Activated naive CD4-positive, alpha-beta T cell treated with anti-CD3 and anti-CD28 coated beads, Interleukin-2, amount 50 U/mL, for 72 hours (primary cell): ENCODE results near the gene NTM. TPM values are rescaled to one million over a fixed set of nuclear protein-coding genes. Genes with fewer than 3 reads are reported as not detected.

ENCODE experiments used
- ATAC-seq, 2 donors: fragments of 150-1000 bp; cut with Tn5 transposase; 2 replicates each; pipeline ENCODE4 v1.10.0; 2021; ENCODE audit warnings: mild to moderate bottlenecking in 2 of 2, moderate library complexity in 2 of 2
- DNase-seq, 2 donors: peaks; one replicate each; pipeline ENCODE4 v3.0.0; 2021 to 2022; ENCODE audit warnings: low spot score in 2 of 2
- H3K27ac Mint-ChIP-seq, 2 donors: one replicate each; pipeline ENCODE4 v1.8.0; 2022; ENCODE audit warnings: mild to moderate bottlenecking in 2 of 2, mixed read lengths in 2 of 2
- H3K36me3 Mint-ChIP-seq, 2 donors: one replicate each; pipeline ENCODE4 v1.8.0; 2022; ENCODE audit warnings: mixed read lengths in 2 of 2
- H3K9me3 Mint-ChIP-seq, 2 donors: one replicate each; pipeline ENCODE4 v1.8.0; 2022; ENCODE audit warnings: mixed read lengths in 2 of 2
- total RNA-seq, 2 donors: library from RNA; stranded (reverse); gene quantifications; one replicate each; pipeline ENCODE4 v1.2.3, GENCODE V29; 2022

The NTM gene
- total RNA-seq, 2 donors from 2014 or later, result not detected

DNA sequence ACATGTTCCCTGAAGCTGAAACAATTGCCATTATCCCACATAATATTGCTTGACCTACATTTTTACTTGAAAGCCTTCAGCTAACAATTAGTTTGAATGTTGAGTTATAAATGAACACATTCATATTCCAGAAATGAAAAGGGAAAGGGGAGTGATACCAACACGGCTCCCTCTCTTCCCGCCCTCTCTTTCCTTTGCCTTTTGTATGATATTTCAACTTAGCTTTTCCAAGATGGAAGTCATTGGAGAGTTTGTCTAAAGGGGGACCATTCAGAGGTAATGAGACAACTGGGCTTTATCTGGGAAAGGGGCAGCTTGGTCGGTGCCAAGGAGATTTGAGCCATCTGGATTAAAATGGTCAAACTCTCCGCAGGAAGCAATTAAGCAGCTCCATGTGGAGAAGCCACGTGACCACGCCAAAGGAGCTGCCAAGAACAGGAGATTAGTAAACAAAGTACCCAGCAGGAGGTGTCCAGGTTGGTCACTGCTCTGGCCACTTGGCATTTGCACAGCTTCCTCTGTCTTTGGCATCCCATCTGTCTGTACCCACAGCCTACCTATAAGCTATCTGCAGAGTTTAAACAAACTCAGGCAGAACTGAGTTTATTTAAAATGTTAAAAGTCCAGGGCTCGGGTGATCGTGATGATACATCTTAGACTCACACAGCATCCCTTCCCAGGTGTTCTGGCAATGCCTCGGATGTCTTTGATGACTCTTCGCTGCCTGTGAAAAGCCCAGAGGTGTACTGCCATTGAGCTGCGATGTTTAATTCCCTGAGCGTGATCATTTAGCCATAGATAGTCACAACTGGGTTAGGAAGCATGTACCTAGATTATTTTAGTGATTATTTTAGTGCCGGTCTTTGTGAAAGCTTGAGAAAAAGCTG, 735.9 kb downstream of the NTM start:
- peaks cover 0 to 6% of the 10 kb centered on the region in 2 donors for H3K36me3 Mint-ChIP-seq
- ATAC-seq (no peak), DNase-seq (no peak)
- no peak overlapping the region for H3K27ac Mint-ChIP-seq
- H3K9me3 Mint-ChIP-seq, result peaks cover 17 to 26% of the 10 kb centered on the region in 2 donors

DNA sequence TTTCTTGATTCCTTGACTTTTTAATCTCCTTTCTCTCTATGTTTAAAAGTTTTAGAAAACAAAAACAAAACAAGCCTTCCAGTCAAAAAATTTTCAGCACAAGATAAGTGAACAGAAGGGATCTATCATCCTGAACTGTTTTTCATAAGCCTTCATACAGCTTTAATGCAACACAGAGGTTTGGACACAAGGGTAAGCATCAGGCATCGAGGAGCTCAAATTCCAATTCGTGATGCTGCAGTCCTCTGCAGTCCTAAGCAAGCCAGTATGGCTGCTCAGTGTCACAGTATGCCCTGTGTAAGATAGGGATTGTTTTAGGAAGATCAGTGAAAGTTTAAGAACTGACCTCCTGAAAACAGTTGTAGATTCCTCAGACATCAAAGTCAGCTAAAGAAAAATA, 740.9 kb downstream of the NTM start:
- peaks cover 0 to 6% of the 10 kb centered on the region in 2 donors for H3K36me3 Mint-ChIP-seq
- no peak overlapping the region for H3K27ac Mint-ChIP-seq
- peaks cover 7 to 13% of the 10 kb centered on the region in 2 donors for H3K9me3 Mint-ChIP-seq
- no peak for ATAC-seq
- no peak for DNase-seq

DNA sequence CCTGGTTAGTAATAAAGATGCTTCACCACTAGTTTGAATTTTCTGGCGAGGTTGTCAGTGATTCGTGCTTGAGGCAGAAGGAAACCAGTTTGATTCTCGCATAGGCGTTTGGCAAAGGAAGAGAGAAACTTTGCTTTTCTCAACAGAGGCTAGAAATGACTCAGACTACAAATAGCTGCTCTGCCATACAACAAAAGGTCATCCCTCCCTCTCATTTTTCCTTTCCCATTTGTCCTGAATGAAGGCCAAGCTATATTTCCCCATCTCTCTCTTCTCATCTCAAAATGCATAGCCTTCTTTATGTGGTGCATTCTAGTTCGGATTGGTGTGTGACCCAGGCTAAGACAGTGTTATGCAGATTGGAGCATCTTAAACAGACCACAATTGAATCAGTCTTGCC, 741.4 kb downstream of the NTM start:
- ATAC-seq (peak in 1 of 2 donors; percentile 28), DNase-seq (no peak)
- Mint-ChIP-seq H3K36me3 (peaks cover 0 to 6% of the 10 kb centered on the region in 2 donors), H3K27ac (no peak overlapping the region), H3K9me3 (peaks cover 7 to 13% of the 10 kb centered on the region in 2 donors)

DNA sequence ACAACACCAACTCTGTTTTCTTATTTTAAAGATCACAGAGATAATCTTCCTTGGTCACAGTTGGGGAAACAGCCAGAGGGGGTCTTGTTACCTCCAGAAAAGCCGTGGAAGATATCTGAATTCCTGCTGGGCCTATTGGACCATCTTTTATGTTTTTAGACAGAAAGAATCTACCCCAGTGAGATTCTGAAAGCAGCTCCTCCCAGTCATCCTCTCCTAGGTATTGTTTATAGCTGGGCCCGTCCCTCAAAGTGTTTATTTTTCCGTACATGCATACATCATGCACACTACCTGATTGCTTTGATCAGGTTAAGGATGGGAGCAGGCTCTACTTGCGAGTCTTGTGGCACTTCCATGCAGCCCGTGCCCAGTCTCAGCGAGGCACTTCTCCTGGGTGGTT, 742.4 kb downstream of the NTM start:
- Mint-ChIP-seq H3K9me3 (peaks cover 7 to 11% of the 10 kb centered on the region in 2 donors), H3K27ac (no peak overlapping the region), H3K36me3 (peaks cover 0 to 6% of the 10 kb centered on the region in 2 donors)
- DNase-seq (no peak), ATAC-seq (no peak)

DNA sequence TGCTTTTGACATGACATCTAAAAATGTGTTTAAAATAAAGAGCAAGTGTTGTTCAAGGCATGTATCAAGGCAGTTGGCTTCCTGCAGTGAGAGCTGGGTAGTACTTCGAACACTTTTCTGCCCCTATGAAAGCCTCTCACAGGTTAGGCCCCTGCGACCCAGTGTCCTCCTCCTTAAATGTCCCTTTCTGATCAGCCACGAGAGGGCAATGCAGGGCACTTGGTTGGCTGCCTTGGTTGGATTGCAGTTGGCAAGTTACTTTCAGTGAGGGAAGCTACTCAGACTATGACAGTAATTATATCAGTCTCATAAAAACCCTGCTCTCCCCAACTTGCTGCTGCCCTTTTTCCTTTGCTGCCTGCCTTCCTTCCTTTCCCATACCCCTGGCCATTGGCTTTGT, 743.8 kb downstream of the NTM start:
- Mint-ChIP-seq H3K36me3 (peaks cover 0 to 6% of the 10 kb centered on the region in 2 donors), H3K27ac (no peak overlapping the region), H3K9me3 (peaks cover 7% of the 10 kb centered on the region in 2 donors)
- ATAC-seq (no peak), DNase-seq (no peak)

DNA sequence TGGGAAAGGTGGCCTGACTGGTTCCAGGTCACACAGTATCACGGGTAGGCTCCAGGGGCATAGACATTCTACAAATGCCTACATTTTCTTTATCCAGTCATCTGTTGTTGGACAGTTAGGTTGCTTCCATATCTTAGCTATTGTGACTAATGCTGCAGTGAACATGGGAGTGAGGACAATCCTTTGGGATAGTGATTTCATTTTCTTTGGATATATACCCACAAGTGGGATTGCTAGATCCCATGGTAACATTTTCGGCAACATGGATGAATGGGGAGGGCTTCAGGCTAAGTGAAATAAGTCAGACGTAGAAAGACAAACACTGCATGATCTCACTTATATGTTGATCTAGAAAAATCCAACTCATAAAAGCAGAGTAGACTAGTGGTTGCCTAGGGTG, 744.3 kb downstream of the NTM start:
- ATAC-seq, result no peak
- no peak overlapping the region for H3K27ac Mint-ChIP-seq
- peaks cover 0 to 6% of the 10 kb centered on the region in 2 donors for H3K36me3 Mint-ChIP-seq
- peaks cover 4 to 5% of the 10 kb centered on the region in 2 donors for H3K9me3 Mint-ChIP-seq
- no peak for DNase-seq

DNA sequence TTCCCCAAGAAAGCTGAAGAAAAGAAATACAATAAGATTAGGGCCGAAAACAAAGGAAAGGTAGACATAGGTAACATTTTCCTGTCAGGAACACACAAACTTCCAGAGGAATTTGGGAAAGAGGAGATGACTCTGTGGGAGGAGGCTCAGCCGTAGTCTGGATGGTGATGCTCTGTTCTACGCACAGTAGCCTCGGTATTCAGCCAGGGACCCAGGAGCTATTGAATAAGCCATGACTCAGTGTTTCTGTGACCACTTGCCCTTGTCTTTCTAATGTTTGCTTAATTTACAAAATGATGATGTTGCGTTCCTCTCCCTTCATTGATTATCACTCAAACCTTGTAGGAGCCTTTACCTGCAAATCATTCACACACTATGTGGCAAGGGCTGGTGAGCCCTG, 745.0 kb downstream of the NTM start:
- DNase-seq (no peak), ATAC-seq (no peak)
- Mint-ChIP-seq H3K36me3 (no peaks in the 10 kb centered on the region), H3K9me3 (no peaks in the 10 kb centered on the region), H3K27ac (no peak overlapping the region)

DNA sequence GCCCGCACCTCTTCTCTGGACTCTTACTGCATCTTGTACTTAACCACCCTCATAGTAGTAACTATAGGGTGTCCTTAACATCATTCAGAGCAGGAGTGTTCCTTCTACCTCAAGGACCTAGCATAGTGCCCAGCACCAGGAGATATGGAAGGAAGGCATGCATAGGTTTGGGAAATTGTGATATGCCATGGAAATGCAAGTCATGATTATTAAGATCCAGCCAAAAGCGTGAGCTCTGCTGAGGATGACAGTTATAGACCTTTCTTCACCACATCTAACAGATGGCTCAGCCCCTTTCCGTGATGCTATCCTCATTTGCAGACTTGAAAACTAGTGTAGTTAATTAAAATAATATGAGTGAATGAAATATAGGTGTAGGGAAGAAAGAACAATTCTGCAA, 746.1 kb downstream of the NTM start:
- H3K9me3 Mint-ChIP-seq, result no peaks in the 10 kb centered on the region
- H3K36me3 Mint-ChIP-seq, result no peaks in the 10 kb centered on the region
- ATAC-seq (no peak), DNase-seq (no peak)
- H3K27ac Mint-ChIP-seq, result no peak overlapping the region

DNA sequence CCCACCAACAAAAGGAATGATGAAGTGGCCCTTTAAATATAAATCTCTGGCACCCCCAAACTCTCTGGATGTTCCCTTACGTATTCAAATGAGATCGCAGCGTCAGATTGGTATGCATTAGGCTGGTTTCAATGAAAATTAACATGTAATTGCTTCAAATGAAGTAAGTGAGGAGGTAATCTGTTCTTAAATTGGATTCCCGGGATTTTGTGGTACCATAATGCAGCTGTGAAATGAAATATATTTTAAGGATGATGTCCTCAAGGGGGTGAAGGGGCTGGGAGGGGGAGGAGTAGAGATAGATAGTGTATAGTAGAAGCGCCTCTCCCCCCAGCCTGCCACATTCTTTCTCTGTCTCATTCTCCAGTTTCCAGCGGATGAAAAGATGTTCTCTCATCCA, 748.2 kb downstream of the NTM start:
- no peaks in the 10 kb centered on the region for H3K36me3 Mint-ChIP-seq
- no peak for ATAC-seq
- H3K27ac Mint-ChIP-seq, result no peak overlapping the region
- H3K9me3 Mint-ChIP-seq, result no peaks in the 10 kb centered on the region
- no peak for DNase-seq

DNA sequence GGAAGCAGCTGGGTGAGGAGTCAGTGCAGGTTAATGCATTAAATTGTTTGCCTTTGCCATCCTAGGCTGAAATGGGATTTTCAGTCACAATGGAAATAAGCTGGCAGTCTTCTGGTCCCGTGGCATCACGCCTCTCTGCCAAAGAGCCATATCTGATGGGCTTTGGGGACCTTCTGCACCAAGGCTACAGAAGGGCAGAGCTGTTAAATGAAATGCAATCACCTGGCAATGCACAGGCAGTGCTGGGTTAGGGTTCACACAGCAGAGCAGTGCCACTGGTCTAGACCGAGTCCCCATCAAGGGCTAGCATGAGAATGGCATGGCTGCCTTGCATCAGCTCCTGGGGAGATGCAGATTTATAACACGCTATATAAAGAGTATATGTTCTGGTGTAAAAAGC, 749.2 kb downstream of the NTM start:
- no peak overlapping the region for H3K27ac Mint-ChIP-seq
- ATAC-seq, result no peak
- no peak for DNase-seq
- H3K36me3 Mint-ChIP-seq, result no peaks in the 10 kb centered on the region
- H3K9me3 Mint-ChIP-seq, result no peaks in the 10 kb centered on the region

DNA sequence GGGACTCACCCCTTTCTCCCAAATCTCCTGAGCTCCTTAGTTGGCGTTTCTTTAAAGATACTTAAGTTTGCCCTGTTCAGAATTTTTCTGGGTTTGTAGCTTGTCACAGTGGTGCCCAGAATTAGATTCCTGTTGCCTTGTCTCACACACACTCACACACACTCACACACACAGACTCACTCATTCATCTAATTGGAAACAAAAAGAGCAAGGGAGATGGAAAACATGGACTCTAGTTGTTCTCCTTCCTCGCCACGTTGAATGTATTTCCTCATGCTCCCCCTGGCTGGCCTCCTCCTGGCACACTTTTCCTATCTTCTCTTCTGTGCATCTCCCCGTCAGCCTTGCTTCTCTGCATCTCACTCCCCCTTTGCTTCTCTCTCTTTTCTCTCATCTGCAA, 752.3 kb downstream of the NTM start:
- ATAC-seq (no peak), DNase-seq (no peak)
- no peaks in the 10 kb centered on the region for H3K36me3 Mint-ChIP-seq
- H3K27ac Mint-ChIP-seq, result no peak overlapping the region
- no peaks in the 10 kb centered on the region for H3K9me3 Mint-ChIP-seq

DNA sequence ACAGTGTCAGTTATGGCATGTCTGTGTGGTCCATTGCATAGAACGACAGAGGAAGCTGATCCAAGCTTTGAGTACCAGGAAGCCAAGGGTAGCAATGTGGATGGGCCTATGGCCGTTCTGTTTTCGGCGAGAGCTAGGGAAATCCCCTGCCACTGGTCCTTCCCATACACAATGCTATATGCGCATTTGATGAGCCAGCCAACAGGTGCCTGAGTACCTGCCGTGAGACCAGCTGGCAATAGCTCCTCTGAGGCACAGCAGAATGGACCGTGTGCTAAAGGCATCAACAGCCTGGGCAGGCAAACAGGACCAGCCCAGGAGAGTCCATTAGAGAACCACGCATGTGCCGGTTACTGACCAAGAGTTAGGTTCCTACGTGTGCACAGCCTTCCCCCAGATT, 753.0 kb downstream of the NTM start:
- ATAC-seq, result no peak

DNA sequence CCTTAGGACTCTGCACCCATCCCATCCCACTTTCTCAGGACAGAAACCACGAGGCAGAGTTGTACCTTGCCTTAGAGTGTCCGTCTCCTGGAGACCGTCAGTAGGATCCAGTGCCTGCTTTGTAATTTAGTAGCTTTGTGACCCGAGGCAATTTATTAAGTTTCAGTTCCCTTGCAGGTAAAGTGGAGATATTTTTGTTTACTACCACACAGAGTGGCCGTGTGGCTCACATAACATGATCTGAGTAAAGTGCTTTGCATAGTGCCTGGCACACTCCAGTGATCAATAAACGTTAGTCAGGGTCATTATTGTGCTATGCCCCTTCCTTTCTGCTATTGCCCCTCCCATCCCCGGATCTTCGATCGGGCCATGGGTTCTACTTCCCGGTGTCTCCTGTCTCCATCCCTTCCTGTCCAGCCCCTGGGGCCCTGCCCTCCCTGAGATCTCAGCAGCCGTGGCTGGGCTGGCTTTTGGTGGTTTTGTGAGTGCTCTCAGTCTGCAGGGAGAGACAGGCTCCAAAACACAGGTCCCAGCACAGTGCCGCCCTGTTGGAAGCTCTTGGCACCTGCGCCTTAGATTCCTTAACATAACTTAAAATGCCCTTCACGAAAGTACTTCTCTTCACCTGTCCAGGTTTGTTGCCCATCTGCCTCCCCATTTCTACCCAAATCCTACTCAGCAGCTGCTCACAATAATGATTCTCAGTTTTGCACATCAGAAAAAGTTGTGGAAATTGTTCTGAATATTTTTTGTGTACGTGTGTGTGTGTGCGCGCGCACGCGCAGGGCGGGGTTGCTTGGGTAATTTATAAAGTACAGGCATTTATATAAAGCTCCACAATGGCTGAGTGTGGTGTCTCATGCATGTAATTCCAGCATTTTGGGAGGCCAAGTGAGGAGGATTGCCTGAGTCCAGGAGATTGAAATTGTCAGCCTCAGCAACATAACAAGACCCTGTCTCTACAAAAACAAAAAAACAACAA, 753.7 kb downstream of the NTM start:
- Mint-ChIP-seq H3K9me3 (no peaks in the 10 kb centered on the region), H3K36me3 (no peaks in the 10 kb centered on the region), H3K27ac (no peak overlapping the region)
- DNase-seq (no peak), ATAC-seq (no peak)

More for the DNA sequence above, 753.0 kb downstream of the NTM start:
- no peak for DNase-seq
- no peak overlapping the region for H3K27ac Mint-ChIP-seq
- no peaks in the 10 kb centered on the region for H3K36me3 Mint-ChIP-seq
- no peaks in the 10 kb centered on the region for H3K9me3 Mint-ChIP-seq

DNA sequence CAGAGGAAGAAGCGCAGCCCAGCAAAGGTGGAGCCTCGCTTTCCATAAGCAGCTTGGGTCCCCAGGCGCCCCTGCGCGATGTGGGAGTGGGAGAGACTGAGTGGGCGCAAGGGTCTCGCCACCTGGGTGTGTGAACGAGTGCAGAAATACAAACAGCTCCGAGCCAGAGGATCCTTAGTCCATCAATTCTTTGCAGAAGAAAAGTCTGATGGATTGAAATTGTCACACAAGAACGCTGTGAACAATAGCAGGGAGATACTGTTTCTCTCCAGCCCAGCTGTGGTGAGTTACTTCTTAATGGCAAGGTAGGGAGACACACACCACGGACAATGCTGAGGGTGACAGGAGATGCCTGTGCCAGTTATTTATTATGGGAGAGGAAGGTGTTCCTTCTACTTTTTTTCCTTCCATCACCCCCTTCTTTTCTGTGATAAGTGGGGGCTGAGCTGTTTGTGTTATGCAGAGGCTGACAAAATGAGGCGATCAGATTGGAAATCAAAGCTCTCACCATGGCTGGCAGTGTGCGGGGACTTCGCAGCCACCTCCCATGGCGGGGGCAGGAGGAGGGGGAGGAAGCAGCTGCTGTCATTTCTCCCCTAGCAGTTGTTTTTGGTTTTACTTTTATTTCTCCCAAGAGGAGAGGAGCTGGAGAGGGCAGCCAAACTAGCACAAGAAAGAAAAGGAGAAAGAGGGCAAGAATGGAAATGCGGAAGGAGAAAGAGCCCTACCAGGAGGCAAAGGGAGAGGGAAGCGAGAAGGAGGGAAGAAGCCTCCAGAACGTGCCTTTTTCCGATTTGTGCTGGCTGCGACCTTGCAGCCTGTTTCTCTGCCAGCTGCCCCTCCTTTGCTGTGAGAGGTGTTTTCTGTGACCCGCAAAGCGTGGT, 755.8 kb downstream of the NTM start:
- Mint-ChIP-seq H3K9me3 (peaks cover 0 to 3% of the 10 kb centered on the region in 2 donors), H3K27ac (no peak overlapping the region), H3K36me3 (no peaks in the 10 kb centered on the region)
- DNase-seq, result no peak
- peak in 1 of 2 donors; percentile 63 for ATAC-seq

DNA sequence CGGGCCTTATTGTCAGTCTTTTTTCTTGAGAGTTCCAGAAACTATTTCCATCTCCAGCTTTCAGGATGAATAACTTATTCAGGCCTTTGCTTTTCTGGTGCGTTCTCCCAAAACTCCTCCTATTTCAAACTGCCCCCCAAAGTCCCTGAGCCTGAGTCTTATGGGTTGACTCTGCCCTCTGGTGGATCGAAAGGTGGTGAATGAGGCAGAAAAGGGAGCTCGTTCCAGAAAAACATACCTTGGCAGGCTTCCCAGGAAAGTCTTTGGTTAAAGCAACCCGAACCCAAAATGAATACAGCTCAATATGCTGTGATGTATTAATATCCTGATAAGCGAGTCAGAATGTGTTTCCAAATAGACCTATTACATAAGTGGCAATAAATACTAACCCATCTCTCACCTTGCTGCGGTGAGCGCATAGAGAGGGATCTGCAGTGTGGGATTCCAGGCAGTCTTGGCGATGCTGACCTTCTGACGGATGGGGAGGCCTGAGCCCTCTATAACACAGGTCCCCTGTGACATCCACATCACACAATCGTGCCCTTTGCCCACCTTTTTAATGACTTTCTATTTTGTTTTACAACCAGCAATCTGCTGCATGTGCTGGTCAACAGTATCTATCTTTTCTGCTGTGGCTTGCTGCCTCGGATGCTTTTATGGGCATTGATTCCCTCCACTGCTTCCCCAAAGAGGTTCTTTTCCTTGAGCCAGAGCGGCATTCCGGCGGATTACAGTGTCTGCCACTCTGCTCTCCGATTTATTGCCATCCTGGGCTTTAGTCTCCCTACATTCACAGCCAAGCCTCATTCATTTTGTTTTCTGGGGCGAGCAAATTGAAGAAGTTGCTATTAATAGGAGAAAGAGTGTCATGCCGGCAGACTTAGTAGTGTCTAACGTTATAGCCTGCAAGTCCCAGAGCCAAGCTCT, 756.8 kb downstream of the NTM start:
- H3K9me3 Mint-ChIP-seq, result peaks cover 0 to 3% of the 10 kb centered on the region in 2 donors
- ATAC-seq (peak in 1 of 2 donors; percentile 43), DNase-seq (no peak)
- H3K36me3 Mint-ChIP-seq, result no peaks in the 10 kb centered on the region
- no peak overlapping the region for H3K27ac Mint-ChIP-seq
